ENCODE results near the gene ZNF507. TPM values are rescaled to one million over a fixed set of nuclear protein-coding genes. Genes with fewer than 3 reads are reported as not detected.

The ZNF507 gene
- total RNA-seq, 1 donor from 2014 or later, result 17.0 TPM

DNA sequence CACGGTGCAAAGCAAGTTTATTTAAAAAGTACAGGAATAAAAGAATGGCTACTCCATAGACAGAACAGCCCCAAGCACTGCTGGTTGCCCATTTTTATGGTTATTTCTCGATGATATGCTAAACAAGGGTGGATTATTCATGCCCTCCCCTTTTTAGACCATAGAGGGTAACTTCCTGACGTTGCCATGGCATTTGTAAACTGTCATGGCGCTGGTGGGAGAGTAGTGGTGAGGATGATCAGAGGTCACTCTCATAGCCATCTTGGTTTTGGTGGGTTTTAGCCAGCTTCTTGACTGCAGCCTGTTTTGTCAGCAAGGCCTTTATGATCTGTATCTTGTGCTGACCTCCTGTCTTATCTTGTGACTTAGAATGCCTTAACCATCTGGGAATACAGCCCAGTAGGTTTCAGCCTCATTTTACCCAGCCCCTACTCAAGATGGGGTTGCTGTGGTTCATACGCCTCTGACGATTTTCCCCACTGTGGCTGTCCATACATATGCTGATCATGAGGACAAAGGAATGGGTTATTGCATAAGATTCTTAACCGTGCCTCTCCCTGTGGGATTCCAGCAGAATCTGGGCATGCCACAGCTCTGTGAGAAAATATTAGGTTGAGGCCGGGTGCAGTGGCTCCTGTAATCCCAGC, 36.9 kb upstream of the ZNF507 start:
- Mint-ChIP-seq H3K4me1 (ENCODE audit: low read depth) (no peaks in the 10 kb centered on the region), H3K9me3 (ENCODE audit: low read depth) (peaks cover under 1% of the 10 kb centered on the region), H3K27me3 (ENCODE audit: low read depth) (no peaks in the 10 kb centered on the region), H3K36me3 (ENCODE audit: low read depth) (no peaks in the 10 kb centered on the region), H3K27ac (ENCODE audit: unreplicated experiment) (no peak overlapping the region), H3K4me3 (ENCODE audit: unreplicated experiment) (no peak overlapping the region)
- no peak for DNase-seq (ENCODE audit: low spot score)
- TF ChIP-seq, protein P1, sequence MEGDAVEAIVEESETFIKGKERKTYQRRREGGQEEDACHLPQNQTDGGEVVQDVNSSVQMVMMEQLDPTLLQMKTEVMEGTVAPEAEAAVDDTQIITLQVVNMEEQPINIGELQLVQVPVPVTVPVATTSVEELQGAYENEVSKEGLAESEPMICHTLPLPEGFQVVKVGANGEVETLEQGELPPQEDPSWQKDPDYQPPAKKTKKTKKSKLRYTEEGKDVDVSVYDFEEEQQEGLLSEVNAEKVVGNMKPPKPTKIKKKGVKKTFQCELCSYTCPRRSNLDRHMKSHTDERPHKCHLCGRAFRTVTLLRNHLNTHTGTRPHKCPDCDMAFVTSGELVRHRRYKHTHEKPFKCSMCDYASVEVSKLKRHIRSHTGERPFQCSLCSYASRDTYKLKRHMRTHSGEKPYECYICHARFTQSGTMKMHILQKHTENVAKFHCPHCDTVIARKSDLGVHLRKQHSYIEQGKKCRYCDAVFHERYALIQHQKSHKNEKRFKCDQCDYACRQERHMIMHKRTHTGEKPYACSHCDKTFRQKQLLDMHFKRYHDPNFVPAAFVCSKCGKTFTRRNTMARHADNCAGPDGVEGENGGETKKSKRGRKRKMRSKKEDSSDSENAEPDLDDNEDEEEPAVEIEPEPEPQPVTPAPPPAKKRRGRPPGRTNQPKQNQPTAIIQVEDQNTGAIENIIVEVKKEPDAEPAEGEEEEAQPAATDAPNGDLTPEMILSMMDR (IDR thresholded peaks at IDR 0.05), result no peak

DNA sequence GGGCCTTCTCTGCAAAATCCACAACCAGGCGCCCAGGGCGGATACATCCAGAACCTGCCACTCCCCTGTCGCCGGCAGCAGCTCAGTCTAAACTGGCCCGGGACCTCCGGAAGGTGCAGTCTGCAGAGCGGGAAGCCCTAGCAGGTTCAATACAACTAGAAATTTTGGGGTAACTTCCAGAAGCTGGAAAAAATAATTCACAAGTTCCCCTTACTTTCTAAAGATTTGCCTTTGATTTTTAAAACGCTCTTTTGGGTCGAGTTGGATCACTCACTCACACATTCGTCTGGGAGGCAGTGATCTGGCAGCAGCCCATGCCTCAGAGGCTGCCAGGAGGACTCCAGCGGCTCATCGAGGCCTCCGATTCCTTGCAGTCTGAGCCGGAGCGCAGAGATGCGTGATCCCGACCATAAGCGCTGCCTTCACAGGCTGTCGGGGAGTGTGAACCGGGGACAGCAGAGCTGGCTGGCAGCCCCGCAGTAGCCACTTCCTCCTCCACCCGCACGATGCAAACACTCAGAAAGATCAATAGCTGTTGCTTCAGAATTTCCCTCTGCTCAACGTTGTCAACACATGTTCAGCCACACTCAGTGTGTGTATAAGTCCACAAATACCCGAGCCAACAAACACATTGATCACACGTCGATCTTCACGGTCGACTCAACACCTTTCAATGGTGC, 35.6 kb upstream of the ZNF507 start:
- DNase-seq (ENCODE audit: low spot score), result no peak
- Mint-ChIP-seq H3K27me3 (ENCODE audit: low read depth) (peaks cover 2% of the 10 kb centered on the region), H3K9me3 (ENCODE audit: low read depth) (no peaks in the 10 kb centered on the region), H3K4me1 (ENCODE audit: low read depth) (no peaks in the 10 kb centered on the region), H3K27ac (ENCODE audit: unreplicated experiment) (no peak overlapping the region), H3K4me3 (ENCODE audit: unreplicated experiment) (no peak overlapping the region), H3K36me3 (ENCODE audit: low read depth) (no peaks in the 10 kb centered on the region)
- TF ChIP-seq, protein P1 (IDR thresholded peaks at IDR 0.05), result no peak

DNA sequence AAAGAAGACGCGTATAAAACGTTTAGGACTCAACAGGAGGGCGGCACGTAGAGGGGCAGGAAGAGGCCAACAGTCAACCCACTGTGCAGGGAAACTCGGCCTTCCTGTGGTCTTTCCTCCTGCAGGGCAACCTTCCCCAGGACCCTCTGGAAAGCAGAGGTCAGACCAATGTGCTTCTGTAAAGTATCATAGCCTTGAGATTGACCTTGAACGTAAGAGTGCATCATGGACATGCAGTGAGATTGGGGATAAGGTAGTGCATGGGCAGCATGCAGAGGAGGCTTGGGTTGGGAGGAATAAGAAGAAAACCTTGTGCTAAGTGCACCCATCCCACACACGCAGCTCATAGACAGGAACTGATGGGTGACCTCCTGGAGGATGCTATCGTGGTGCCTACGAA, 34.0 kb upstream of the ZNF507 start:
- DNase-seq (ENCODE audit: low spot score), result no peak
- no peaks in the 10 kb centered on the region for H3K36me3 Mint-ChIP-seq (ENCODE audit: low read depth)
- no peaks in the 10 kb centered on the region for H3K9me3 Mint-ChIP-seq (ENCODE audit: low read depth)
- TF ChIP-seq, protein P1 (IDR thresholded peaks at IDR 0.05), result no peak
- H3K4me3 Mint-ChIP-seq (ENCODE audit: unreplicated experiment), result no peak overlapping the region
- no peak overlapping the region for H3K27ac Mint-ChIP-seq (ENCODE audit: unreplicated experiment)
- H3K27me3 Mint-ChIP-seq (ENCODE audit: low read depth), result peaks cover 2% of the 10 kb centered on the region
- H3K4me1 Mint-ChIP-seq (ENCODE audit: low read depth), result no peaks in the 10 kb centered on the region

DNA sequence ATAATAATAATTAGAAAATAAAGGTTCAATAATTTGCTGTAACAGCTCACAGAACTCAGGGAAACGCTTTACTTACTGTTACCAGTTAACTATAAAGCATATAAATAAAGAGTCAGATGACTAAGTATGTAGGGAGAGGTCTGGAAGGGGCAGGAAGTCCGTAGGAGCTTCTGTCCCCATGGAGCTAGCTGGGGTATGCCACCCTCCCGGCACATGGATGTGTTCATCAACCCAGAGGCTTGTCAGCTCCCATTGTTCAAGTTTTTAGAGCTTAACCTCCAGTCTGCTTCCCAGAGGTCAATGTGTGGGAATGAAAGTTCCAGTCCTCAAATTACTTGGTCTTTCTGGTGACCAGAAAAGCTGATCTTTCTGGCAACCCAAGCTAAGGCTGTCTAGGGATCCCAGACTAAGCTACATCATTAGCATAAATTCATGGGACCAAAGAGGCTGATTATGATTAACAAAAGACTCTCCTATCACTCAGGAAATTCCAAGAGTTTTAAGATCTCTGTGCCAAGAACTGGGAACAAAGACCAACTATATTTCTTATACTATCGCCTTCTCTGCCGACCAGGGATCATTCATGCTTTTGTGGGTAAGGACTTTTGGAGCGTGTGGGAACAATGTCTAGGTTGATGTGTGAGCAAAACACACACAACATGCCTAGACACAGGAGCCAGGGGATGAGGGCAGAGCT, 31.7 kb upstream of the ZNF507 start:
- no peaks in the 10 kb centered on the region for H3K4me1 Mint-ChIP-seq (ENCODE audit: low read depth)
- no peak overlapping the region for H3K27ac Mint-ChIP-seq (ENCODE audit: unreplicated experiment)
- peaks cover 2% of the 10 kb centered on the region for H3K27me3 Mint-ChIP-seq (ENCODE audit: low read depth)
- DNase-seq (ENCODE audit: low spot score), result no peak
- H3K36me3 Mint-ChIP-seq (ENCODE audit: low read depth), result no peaks in the 10 kb centered on the region
- TF ChIP-seq, protein P1 (IDR thresholded peaks at IDR 0.05), result no peak
- H3K4me3 Mint-ChIP-seq (ENCODE audit: unreplicated experiment), result no peak overlapping the region
- H3K9me3 Mint-ChIP-seq (ENCODE audit: low read depth), result no peaks in the 10 kb centered on the region

DNA sequence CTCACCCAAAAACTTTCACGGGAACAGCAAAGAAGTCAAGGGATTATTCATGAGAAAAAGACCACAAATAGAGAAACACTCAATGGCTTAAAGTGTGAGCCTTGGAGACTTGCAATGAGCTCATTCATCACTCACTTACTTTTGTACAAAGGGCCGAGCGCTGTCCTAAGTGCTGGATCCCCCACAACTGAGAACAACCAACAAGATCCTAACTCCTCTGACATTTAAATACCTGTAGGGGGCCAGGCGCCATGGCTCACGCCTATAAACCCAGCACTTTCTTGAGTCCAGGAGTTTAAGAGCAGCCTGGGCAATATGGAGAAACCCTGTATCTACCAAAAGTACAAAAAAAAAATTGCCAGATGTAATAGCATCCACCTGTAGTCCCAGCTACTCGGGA, 29.4 kb upstream of the ZNF507 start:
- Mint-ChIP-seq H3K27ac (ENCODE audit: unreplicated experiment) (no peak overlapping the region), H3K36me3 (ENCODE audit: low read depth) (no peaks in the 10 kb centered on the region), H3K27me3 (ENCODE audit: low read depth) (peaks cover 2% of the 10 kb centered on the region), H3K9me3 (ENCODE audit: low read depth) (no peaks in the 10 kb centered on the region), H3K4me1 (ENCODE audit: low read depth) (no peaks in the 10 kb centered on the region), H3K4me3 (ENCODE audit: unreplicated experiment) (no peak overlapping the region)
- TF ChIP-seq, protein P1 (IDR thresholded peaks at IDR 0.05), result no peak
- no peak for DNase-seq (ENCODE audit: low spot score)

Data from chondrocyte (in vitro differentiated cells).